Osteocyte (in vitro differentiated cells): ENCODE data around the gene RALA. TPM values are rescaled to one million over a fixed set of nuclear protein-coding genes. Genes with fewer than 3 reads are reported as not detected.
"Not testable (repeated sequence)": the region's sequence is repeated elsewhere in the genome, so short reads cannot be mapped to it uniquely, and the experiment has no call there.

Experiments
- DNase-seq: peaks from one replicate; pipeline ENCODE4 v3.0.0; 2021; ENCODE audit warnings: mixed read lengths; ENCODE audit not compliant: unreplicated experiment; ENCODE audit errors: extremely low spot score
- H3K27ac Mint-ChIP-seq: one replicate; pipeline ENCODE4 v1.8.0; 2021; ENCODE audit warnings: mild to moderate bottlenecking, mixed read lengths; ENCODE audit not compliant: unreplicated experiment
- H3K27me3 Mint-ChIP-seq: one replicate; pipeline ENCODE4 v1.8.0; 2021; ENCODE audit warnings: mixed read lengths; ENCODE audit not compliant: unreplicated experiment
- H3K36me3 Mint-ChIP-seq: one replicate; pipeline ENCODE4 v1.8.0; 2021; ENCODE audit warnings: mixed read lengths; ENCODE audit not compliant: unreplicated experiment
- H3K4me1 Mint-ChIP-seq: one replicate; pipeline ENCODE4 v1.8.0; 2021; ENCODE audit warnings: mixed read lengths; ENCODE audit not compliant: unreplicated experiment
- H3K4me3 Mint-ChIP-seq: one replicate; pipeline ENCODE4 v1.8.0; 2021; ENCODE audit warnings: mild to moderate bottlenecking, moderate library complexity, mixed read lengths; ENCODE audit not compliant: unreplicated experiment
- H3K9me3 Mint-ChIP-seq: one replicate; pipeline ENCODE4 v1.8.0; 2021; ENCODE audit warnings: mixed read lengths; ENCODE audit not compliant: unreplicated experiment
- total RNA-seq: library from RNA; stranded (reverse); gene quantifications from 2 replicates; pipeline ENCODE4 v1.2.1, GENCODE V29; 2021
- TF ChIP-seq, protein P1 (sequence below): fragments of 200-600 bp; sonication (generic); IDR thresholded peaks from 2 replicates; pipeline ENCODE4 v1.5.0; 2021; ENCODE audit warnings: antibody characterized with exemption, mild to moderate bottlenecking, moderate library complexity

RALA gene
- total RNA-seq, 1 donor from 2014 or later: 30.5 TPM

GRCh38 chr7:39672176-39672575 is 48.8 kb downstream of the RALA start:
- Mint-ChIP-seq H3K27ac (no peak overlapping the region), H3K9me3 (no peaks in the 10 kb centered on the region), H3K27me3 (no peaks in the 10 kb centered on the region), H3K36me3 (peaks cover 8% of the 10 kb centered on the region), H3K4me1 (peaks cover 6% of the 10 kb centered on the region), H3K4me3 (no peak overlapping the region)
- no peak for DNase-seq
- TF ChIP-seq, protein P1, sequence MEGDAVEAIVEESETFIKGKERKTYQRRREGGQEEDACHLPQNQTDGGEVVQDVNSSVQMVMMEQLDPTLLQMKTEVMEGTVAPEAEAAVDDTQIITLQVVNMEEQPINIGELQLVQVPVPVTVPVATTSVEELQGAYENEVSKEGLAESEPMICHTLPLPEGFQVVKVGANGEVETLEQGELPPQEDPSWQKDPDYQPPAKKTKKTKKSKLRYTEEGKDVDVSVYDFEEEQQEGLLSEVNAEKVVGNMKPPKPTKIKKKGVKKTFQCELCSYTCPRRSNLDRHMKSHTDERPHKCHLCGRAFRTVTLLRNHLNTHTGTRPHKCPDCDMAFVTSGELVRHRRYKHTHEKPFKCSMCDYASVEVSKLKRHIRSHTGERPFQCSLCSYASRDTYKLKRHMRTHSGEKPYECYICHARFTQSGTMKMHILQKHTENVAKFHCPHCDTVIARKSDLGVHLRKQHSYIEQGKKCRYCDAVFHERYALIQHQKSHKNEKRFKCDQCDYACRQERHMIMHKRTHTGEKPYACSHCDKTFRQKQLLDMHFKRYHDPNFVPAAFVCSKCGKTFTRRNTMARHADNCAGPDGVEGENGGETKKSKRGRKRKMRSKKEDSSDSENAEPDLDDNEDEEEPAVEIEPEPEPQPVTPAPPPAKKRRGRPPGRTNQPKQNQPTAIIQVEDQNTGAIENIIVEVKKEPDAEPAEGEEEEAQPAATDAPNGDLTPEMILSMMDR: no peak

GRCh38 chr7:39673868-39674267 is 50.5 kb downstream of the RALA start:
- no peak for DNase-seq
- H3K27me3 Mint-ChIP-seq: no peaks in the 10 kb centered on the region
- TF ChIP-seq, protein P1: no peak
- no peaks in the 10 kb centered on the region for H3K9me3 Mint-ChIP-seq
- H3K27ac Mint-ChIP-seq: no peak overlapping the region
- no peak overlapping the region for H3K4me3 Mint-ChIP-seq
- H3K4me1 Mint-ChIP-seq: peaks cover 7% of the 10 kb centered on the region
- H3K36me3 Mint-ChIP-seq: peaks cover 8% of the 10 kb centered on the region

GRCh38 chr7:39674406-39674805 is 51.0 kb downstream of the RALA start:
- Mint-ChIP-seq H3K27me3 (no peaks in the 10 kb centered on the region), H3K4me1 (peaks cover 9% of the 10 kb centered on the region), H3K4me3 (no peak overlapping the region), H3K36me3 (peaks cover 8% of the 10 kb centered on the region), H3K27ac (no peak overlapping the region), H3K9me3 (no peaks in the 10 kb centered on the region)
- no peak for DNase-seq
- TF ChIP-seq, protein P1: no peak

DNA sequence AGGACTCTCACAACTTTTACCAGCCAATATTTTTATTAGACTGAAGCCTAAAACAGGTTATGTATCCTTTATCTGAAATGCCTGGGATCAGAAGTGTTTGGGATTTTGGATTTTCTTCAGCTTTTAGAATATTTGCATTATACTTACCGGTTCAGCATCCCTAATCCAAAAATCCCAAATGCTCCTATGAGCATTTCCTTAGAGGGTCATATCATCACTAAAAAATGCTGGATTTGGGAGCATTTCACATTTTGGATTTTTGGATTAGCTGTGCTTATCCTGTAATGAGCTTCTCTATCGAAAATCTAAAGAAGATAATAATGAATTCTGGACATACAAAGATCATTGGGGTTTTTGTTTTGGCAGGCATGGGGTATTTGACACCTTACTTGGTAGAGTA is 53.0 kb downstream of the RALA start:
- no peak for DNase-seq
- peaks cover 9% of the 10 kb centered on the region for H3K4me1 Mint-ChIP-seq
- no peak overlapping the region for H3K27ac Mint-ChIP-seq

DNA sequence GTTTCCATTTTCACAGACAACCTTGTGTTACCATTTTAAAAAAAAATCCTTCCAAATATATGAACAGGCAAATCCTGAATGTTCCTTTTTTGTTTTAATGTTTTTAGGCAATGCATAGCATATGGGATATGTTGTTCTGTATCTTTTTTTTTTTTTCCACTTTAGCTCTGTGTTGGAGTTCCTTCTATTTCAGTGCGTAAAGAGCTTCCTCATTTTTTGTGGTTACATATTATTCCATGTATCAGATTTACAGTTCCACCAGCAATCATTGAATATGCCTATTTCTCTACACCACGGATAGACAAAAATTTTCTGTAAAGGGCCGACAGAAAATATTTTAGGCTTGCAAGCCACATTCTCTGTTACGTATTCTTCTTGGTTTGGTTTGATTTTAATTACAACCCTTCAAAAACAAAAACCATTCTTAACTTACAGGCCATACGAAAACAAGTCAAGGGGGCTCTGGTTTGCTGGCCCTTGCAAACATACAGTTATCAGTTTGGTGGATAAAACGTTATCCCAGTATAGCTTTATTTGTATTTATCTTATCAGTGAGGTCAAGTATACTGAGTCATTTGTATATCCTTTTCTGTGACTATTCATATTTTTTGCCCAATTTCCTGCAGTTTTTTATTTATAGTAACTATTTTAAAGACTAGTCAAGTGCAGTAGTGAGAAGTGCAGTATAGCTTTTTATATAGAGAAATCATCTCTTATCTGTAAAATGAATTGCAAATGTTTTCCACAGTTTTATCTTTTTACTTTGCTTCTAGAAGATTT is 55.7 kb downstream of the RALA start:
- H3K36me3 Mint-ChIP-seq: peaks cover 8% of the 10 kb centered on the region
- no peaks in the 10 kb centered on the region for H3K27me3 Mint-ChIP-seq
- no peak overlapping the region for H3K27ac Mint-ChIP-seq
- no peak overlapping the region for H3K4me3 Mint-ChIP-seq
- H3K4me1 Mint-ChIP-seq: peaks cover 18% of the 10 kb centered on the region
- no peak for DNase-seq
- TF ChIP-seq, protein P1: no peak
- H3K9me3 Mint-ChIP-seq: no peaks in the 10 kb centered on the region

More for the DNA sequence above, 53.0 kb downstream of the RALA start:
- no peak overlapping the region for H3K4me3 Mint-ChIP-seq
- TF ChIP-seq, protein P1: no peak
- H3K9me3 Mint-ChIP-seq: no peaks in the 10 kb centered on the region
- peaks cover 8% of the 10 kb centered on the region for H3K36me3 Mint-ChIP-seq
- H3K27me3 Mint-ChIP-seq: no peaks in the 10 kb centered on the region

DNA sequence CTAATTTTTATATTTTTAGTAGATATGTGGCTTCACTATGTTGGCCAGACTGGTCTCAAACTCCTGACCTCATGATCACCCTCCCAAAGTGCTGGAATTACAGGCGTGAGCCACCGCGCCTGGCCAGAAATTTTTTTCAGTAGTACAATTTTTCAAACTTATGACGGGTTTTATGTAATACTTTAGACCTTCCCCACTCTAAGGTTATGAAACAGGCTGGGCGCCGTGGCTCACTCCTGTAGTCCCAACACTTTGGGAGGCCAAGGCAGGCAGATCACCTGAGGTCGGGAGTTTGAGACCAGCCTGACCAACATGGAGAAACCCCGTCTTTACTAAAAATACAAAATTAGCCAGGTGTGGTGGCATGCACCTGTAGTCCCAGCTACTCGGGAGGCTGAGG is 56.5 kb downstream of the RALA start:
- not testable (repeated sequence) for H3K27me3 Mint-ChIP-seq, H3K27ac Mint-ChIP-seq, H3K9me3 Mint-ChIP-seq, H3K36me3 Mint-ChIP-seq, DNase-seq, H3K4me3 Mint-ChIP-seq
- peaks cover 22% of the 10 kb centered on the region for H3K4me1 Mint-ChIP-seq
